Endothelial cell of umbilical vein (primary cell): Measurements from ENCODE around the gene GTF2H1. TPM values are rescaled to one million over a fixed set of nuclear protein-coding genes. Genes with fewer than 3 reads are reported as not detected.

Experiments
- BruUV-seq: library from RNA; stranded (reverse); fragments of 400-500 nt; replicated peaks from 2 replicates; lab custom pipeline; 2021; lab: Mats Ljungman, UMichigan
- CTCF ChIA-PET: fragments of 300-600, 350-600 bp; sonication (Branson Sonifier 250); formaldehyde crosslinking; loops from one replicate; lab custom pipeline; 2021; ENCODE audit warnings: antibody characterized with exemption, inconsistent platforms; lab: Charles Lee
- POLR2A ChIA-PET: fragments of 300-600, 350-600 bp; sonication (Branson Sonifier 250); formaldehyde crosslinking; loops from one replicate; lab custom pipeline; 2021; ENCODE audit warnings: antibody characterized with exemption, inconsistent platforms; lab: Charles Lee
- DNase-seq: peaks from one replicate; pipeline ENCODE4 v3.0.0-alpha.2; 2011; ENCODE audit warnings: low read depth, low spot score
- FAIRE-seq: peaks from 2 replicates; lab custom pipeline; 2011; peaks lifted over from hg19 to GRCh38; lab: Jason Lieb, UNC
- H2AFZ ChIP-seq: 2 replicates; pipeline ENCODE4 v1.6.0; 2012; ENCODE audit warnings: low read depth, low read length, control low read depth, inconsistent platforms
- H3K27ac ChIP-seq: 2 replicates; pipeline ENCODE4 v1.5.1; 2011; ENCODE audit warnings: low read depth, mild to moderate bottlenecking, control low read depth, low read length, moderate library complexity; ENCODE audit not compliant: insufficient read depth
- H3K27me3 ChIP-seq, 2 experiments: 2 replicates each; pipeline versions ENCODE4 v1.6.0 to v1.6.1; 2011; ENCODE audit warnings: low read length in 2 of 2, mixed read lengths in 1 of 2; ENCODE audit not compliant: control insufficient read depth in 2 of 2, insufficient read depth in 2 of 2
- H3K36me3 ChIP-seq, 2 experiments: 2 replicates in 1 of 2; 3 replicates in 1 of 2; pipeline ENCODE4 v1.5.1; 2011; ENCODE audit warnings: low read length in 2 of 2, mild to moderate bottlenecking in 1 of 2, moderate library complexity in 1 of 2; ENCODE audit not compliant: control insufficient read depth in 2 of 2, insufficient read depth in 2 of 2; ENCODE audit errors: extremely low read depth in 1 of 2
- H3K4me1 ChIP-seq: 3 replicates; pipeline ENCODE4 v1.5.1; 2011; ENCODE audit warnings: mild to moderate bottlenecking, low read length; ENCODE audit not compliant: control insufficient read depth, insufficient read depth; ENCODE audit errors: extremely low read depth
- H3K4me2 ChIP-seq: 2 replicates; pipeline ENCODE4 v1.6.1; 2011; ENCODE audit warnings: low read length, control low read depth, mixed read lengths; ENCODE audit not compliant: insufficient read depth
- H3K4me3 ChIP-seq, 3 experiments: fragments of 200-600 bp in 1 of 3; sonication (generic), shearing (Covaris generic) in 1 of 3; replicated peaks in 1 of 3; 2 replicates each; pipeline ENCODE4 v1.5.1; 2011 to 2016; ENCODE audit warnings: control low read depth in 3 of 3, low read length in 3 of 3, mild to moderate bottlenecking in 2 of 3, inconsistent platforms in 1 of 3, low read depth in 1 of 3, moderate library complexity in 1 of 3; ENCODE audit not compliant: insufficient read depth in 1 of 3
- H3K79me2 ChIP-seq: 2 replicates; pipeline ENCODE4 v1.6.0; 2012; ENCODE audit warnings: low read length, inconsistent platforms; ENCODE audit not compliant: control insufficient read depth, insufficient read depth
- H3K9ac ChIP-seq: replicated peaks from 2 replicates; pipeline ENCODE3; 2011; ENCODE audit warnings: low read length, control low read depth; ENCODE audit not compliant: insufficient read depth; ENCODE audit errors: extremely low read depth
- H3K9me1 ChIP-seq: replicated peaks from 3 replicates; pipeline ENCODE4 v1.6.0; 2011; ENCODE audit warnings: mild to moderate bottlenecking, low read length; ENCODE audit not compliant: control insufficient read depth, insufficient read depth; ENCODE audit errors: extremely low read depth
- H3K9me3 ChIP-seq: replicated peaks from 2 replicates; pipeline ENCODE4 v1.5.1; 2012; ENCODE audit warnings: low read length, inconsistent platforms; ENCODE audit not compliant: control insufficient read depth, insufficient read depth
- H4K20me1 ChIP-seq: replicated peaks from 2 replicates; pipeline ENCODE3; 2011; ENCODE audit warnings: mild to moderate bottlenecking, low read length; ENCODE audit not compliant: control insufficient read depth, insufficient read depth; ENCODE audit errors: extremely low read depth
- CTCF ChIP-seq, 2 donors: IDR thresholded peaks; 1 replicate in 1 of 2; 2 replicates in 1 of 2; pipeline ENCODE4 v1.5.1; 2011; ENCODE audit warnings: low read length in 2 of 2, mild to moderate bottlenecking in 2 of 2, moderate library complexity in 2 of 2, control low read depth in 1 of 2, inconsistent platforms in 1 of 2, low read depth in 1 of 2; ENCODE audit not compliant: insufficient read depth in 1 of 2; ENCODE audit errors: extremely low read depth in 1 of 2
- EZH2 ChIP-seq: IDR thresholded peaks from 2 replicates; pipeline ENCODE4 v1.6.1; 2012; ENCODE audit warnings: borderline replicate concordance, low read depth, mild to moderate bottlenecking, moderate library complexity, low read length, inconsistent platforms; ENCODE audit not compliant: severe bottlenecking
- FOS ChIP-seq: IDR thresholded peaks from 2 replicates; pipeline ENCODE4 v1.6.1; 2011; ENCODE audit warnings: mild to moderate bottlenecking, low read length, moderate library complexity, borderline replicate concordance; ENCODE audit not compliant: insufficient read depth
- GATA2 ChIP-seq: IDR thresholded peaks from 2 replicates; pipeline ENCODE4 v1.7.0; 2011; ENCODE audit warnings: low read depth, mild to moderate bottlenecking, moderate library complexity, mixed read lengths, low read length; ENCODE audit not compliant: insufficient read length, insufficient read depth
- JUN ChIP-seq: IDR thresholded peaks from 2 replicates; pipeline ENCODE4 v1.6.1; 2011; ENCODE audit warnings: borderline replicate concordance, low read depth; ENCODE audit not compliant: insufficient read length, insufficient read depth
- MAX ChIP-seq: IDR thresholded peaks from 2 replicates; pipeline ENCODE4 v1.6.1; 2011; ENCODE audit not compliant: insufficient read depth, insufficient read length
- MYC ChIP-seq: IDR thresholded peaks from one replicate; pipeline ENCODE4 v1.6.1; 2011; ENCODE audit warnings: mild to moderate bottlenecking, low read depth, low read length
- POLR2A ChIP-seq: IDR thresholded peaks from 2 replicates; pipeline ENCODE4 v1.6.1; 2012; ENCODE audit warnings: low read depth, mild to moderate bottlenecking, control low read depth, low read length
- POLR2AphosphoS5 ChIP-seq: IDR thresholded peaks from 2 replicates; pipeline ENCODE4 v1.6.1; 2012; ENCODE audit warnings: low read depth, mild to moderate bottlenecking, control low read depth, low read length, moderate library complexity; ENCODE audit not compliant: insufficient read depth
- dilution Hi-C: fragments of 300-500 bp; cut with MboI; formaldehyde crosslinking; loops from one replicate; pipeline ENCODE4 v1.15.0; 2019; ENCODE audit warnings: low sequenced_read_pairs; ENCODE audit not compliant: extremely low pct_ligation_motif_present
- intact Hi-C: fragments of 100-400 bp; cut with micrococcal nuclease; formaldehyde crosslinking; loops from one replicate; pipeline ENCODE4 v1.10.0; 2022
- polyA plus RNA-seq, 4 experiments: library from polyadenylated mRNA; depleted of rRNA in 3 of 4; stranded (reverse) in 3 of 4; unstranded in 1 of 4; fragments of >200 nt; gene quantifications; 2 replicates each; pipeline versions ENCODE4 v1.2.1 to v1.2.3, GENCODE V29; 2011 to 2012; ENCODE audit warnings: missing spikeins in 1 of 4
- total RNA-seq: library from RNA; stranded (reverse); gene quantifications from 2 replicates; pipeline ENCODE4 v1.2.3, GENCODE V29; 2021

The GTF2H1 gene
- total and polyA plus RNA-seq, 2 donors (not counting 3 experiments of a cell fraction or from before 2014, with no cell fraction given): 15.7 to 47.7 TPM

DNA sequence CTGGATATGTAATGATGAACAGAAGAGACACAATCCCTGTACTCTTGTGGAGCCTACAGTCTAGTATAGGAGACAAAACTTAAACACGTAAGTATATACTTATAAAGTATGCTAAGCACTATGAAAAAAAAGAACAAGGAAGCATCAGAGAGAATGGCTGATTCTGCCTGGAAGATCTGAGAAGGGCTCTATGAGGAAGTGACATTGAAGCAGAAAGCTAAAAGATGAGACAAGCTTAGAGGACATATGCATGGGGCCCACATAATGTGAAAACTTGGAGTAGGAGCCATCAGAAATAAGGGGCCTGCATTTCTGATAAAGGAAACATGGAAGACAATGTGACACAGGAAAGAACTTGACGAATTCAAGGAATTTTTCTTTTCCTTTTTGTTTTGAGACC is 39.7 kb upstream of the GTF2H1 start:
- Histone ChIP-seq H3K36me3 (peaks cover 2 to 15% of the 10 kb centered on the region in 2 experiments), H3K4me3 (no peak overlapping the region), H3K27me3 (no peaks in the 10 kb centered on the region), H3K27ac (no peak overlapping the region), H2AFZ (no peak overlapping the region), H4K20me1 (no peaks in the 10 kb centered on the region), H3K9me3 (no peaks in the 10 kb centered on the region), H3K4me1 (no peaks in the 10 kb centered on the region), H3K79me2 (no peaks in the 10 kb centered on the region), H3K4me2 (no peak overlapping the region), H3K9me1 (no peaks in the 10 kb centered on the region), H3K9ac (no peak overlapping the region)
- TF ChIP-seq EZH2: no peak
- TF ChIP-seq GATA2: no peak
- no peak for TF ChIP-seq JUN
- no peak for TF ChIP-seq CTCF (IDR thresholded peaks at IDR 0.05; ENCODE audit: extremely low read depth in 1 of 2, insufficient read depth in 1 of 2, low read depth in 1 of 2, low read length in 2 of 2)
- TF ChIP-seq POLR2AphosphoS5: no peak
- TF ChIP-seq FOS: no peak
- no peak for TF ChIP-seq MAX
- no peak for TF ChIP-seq POLR2A
- TF ChIP-seq MYC: no peak
- ChIA-PET CTCF (interaction anchor here (1.1 kb wide), 1 partner anchor 39 kb away, joined by 4 read pairs; no protein-coding TSS in a partner anchor), POLR2A (no interaction called here)
- dilution Hi-C loops: no loop called here
- no TSS peak for BruUV-seq
- FAIRE-seq (no peak), DNase-seq (no peak)
- intact Hi-C loops: no loop called here
